Dedifferentiated amniotic fluid mesenchymal stem cell (primary cell): Measurements from ENCODE around the gene OR4E1.
"Not testable (repeated sequence)": the region's sequence is repeated elsewhere in the genome, so short reads cannot be mapped to it uniquely, and the experiment has no call there.

Source experiments
- DNase-seq: peaks from one replicate; pipeline ENCODE4 v3.0.0-alpha.2; 2016; ENCODE audit errors: extremely low spot score

OR4E1 gene

GRCh38 chr14:21653331-21653885 is 20.2 kb downstream of the OR4E1 start, which contains the start of gene OR4E2:
Gene OR4E2 (plus strand): TSS chr14:21653835. CDS start chr14:21665083, 11,248 bp downstream.
- DNase-seq, result no peak

- no peak for DNase-seq
These were observed 21.3 kb downstream of the OR4E1 start for GRCh38 chr14:21652209-21652808.

- no peak for DNase-seq
These were observed 26.2 kb downstream of the OR4E1 start for GRCh38 chr14:21647380-21647779.

- DNase-seq, result no peak
These were observed 30.2 kb downstream of the OR4E1 start for GRCh38 chr14:21643407-21643806.

- no peak for DNase-seq
These were observed 30.9 kb downstream of the OR4E1 start for GRCh38 chr14:21642683-21643082.

GRCh38 chr14:21634840-21635239 is 38.8 kb downstream of the OR4E1 start, which contains the start of gene OR10G2:
Gene OR10G2 (minus strand): TSS chr14:21634940. CDS start chr14:21634842, 98 bp downstream.
- DNase-seq, result no peak

GRCh38 chr14:21631084-21631483 is 42.5 kb downstream of the OR4E1 start:
- DNase-seq, result no peak

- not testable (repeated sequence) for DNase-seq
These were observed 43.1 kb downstream of the OR4E1 start for GRCh38 chr14:21630503-21630902.

GRCh38 chr14:21626491-21627230 is 47.0 kb downstream of the OR4E1 start:
- no peak for DNase-seq
